ENCODE measurements around the gene FXYD3.

The FXYD3 gene

DNA sequence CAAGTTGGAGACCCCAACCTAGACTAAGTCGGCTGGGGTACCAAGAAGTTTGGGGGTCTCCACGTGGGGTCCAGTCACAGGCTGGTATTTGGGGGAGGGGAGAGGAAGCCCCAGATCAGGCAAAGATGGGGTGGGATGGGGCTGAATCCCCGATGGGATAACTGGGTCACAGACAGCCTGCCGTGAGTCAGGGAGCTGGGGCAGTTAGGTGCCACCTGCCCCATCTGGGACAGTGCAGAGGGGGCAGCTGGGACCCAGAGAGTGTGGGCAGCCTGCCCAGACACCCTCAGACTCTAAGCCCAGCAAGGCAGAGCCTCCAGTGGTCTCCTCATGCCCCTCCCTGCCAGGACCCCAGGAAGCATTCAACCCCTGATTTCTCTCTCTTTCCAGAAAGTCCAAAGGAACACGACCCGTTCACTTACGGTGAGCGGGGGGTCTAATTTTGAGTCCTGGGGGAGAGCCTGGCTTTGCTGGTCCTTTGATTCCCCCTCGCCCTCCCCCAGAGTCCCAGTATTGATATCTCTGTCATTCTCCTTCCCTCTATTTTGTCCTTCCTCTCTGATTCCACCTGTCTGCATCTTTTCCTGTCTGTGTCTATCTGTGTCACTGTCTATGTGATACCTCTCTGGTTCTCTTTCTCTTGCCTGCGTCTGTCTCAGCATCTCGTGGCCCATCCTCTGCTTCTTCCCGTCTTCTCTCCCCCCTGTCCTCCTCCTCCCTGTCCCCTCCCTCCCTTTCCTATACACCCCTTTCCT, 24.8 kb downstream of the FXYD3 start:
- Histone ChIP-seq H3K9me3 (ENCODE audit: insufficient read depth, low read depth, low read length) (no peaks in the 10 kb centered on the region), H3K27ac (ENCODE audit: low read length) (no peak overlapping the region), H3K27me3 (ENCODE audit: insufficient read depth, low read length) (peaks cover 46% of the 10 kb centered on the region), H3K9ac (ENCODE audit: low read depth, low read length) (no peak overlapping the region), H3K4me1 (ENCODE audit: insufficient read depth, low read length) (peaks cover 13% of the 10 kb centered on the region; the same call in 1 of the 2 replicates), H3K4me3 (ENCODE audit: low read length) (peak overlapping the region; percentile 6; the same call in 1 of the 2 replicates), H3K36me3 (ENCODE audit: insufficient read depth, low read depth, low read length) (no peaks in the 10 kb centered on the region)

DNA sequence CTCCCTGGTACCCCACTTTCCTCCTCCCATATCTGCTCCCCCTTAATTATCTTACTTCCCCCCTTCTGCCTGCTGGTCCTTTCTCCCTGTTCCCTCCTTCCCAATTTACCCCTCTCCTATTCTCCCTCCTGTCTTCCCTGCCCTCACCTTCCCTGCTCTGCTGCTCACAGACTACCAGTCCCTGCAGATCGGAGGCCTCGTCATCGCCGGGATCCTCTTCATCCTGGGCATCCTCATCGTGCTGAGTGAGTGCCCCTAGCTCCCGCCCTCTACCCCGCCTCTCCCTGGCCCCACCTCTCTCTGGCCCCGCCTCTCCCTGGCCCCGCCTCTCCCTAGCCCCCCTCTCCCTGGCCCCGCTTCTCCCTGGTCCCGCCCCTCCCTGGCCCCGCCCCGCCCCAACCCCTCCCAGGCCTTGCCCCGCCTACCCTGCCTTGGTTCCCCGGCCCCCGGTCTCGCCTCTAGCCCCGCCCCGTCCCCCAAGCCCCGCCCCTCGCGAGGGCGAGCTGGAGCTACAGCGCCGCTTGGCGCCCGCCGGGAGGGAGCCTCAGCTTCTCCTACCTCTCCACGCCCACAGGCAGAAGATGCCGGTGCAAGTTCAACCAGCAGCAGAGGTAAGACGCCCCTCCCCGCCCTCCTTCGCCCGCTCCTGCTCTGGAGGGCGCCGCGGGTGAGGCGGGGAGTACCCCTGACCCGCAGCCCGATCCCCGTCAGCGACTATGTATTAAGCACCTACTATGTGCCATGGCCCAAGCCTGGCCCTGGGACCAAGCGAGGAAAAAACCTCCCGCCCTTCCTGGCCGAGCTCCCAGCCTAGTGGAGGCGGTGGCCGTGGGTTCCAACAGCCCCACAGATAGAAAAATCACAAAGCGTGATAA, 25.6 kb downstream of the FXYD3 start:
- Histone ChIP-seq H3K36me3 (ENCODE audit: insufficient read depth, low read depth, low read length) (no peaks in the 10 kb centered on the region), H3K9me3 (ENCODE audit: insufficient read depth, low read depth, low read length) (no peaks in the 10 kb centered on the region), H3K4me1 (ENCODE audit: insufficient read depth, low read length) (peaks cover 13% of the 10 kb centered on the region; the same call in 1 of the 2 replicates), H3K4me3 (ENCODE audit: low read length) (peak overlapping the region; percentile 81), H3K9ac (ENCODE audit: low read depth, low read length) (peak overlapping the region; percentile 7; the same call in 1 of the 2 replicates), H3K27ac (ENCODE audit: low read length) (no peak overlapping the region), H3K27me3 (ENCODE audit: insufficient read depth, low read length) (peaks cover 46% of the 10 kb centered on the region)

DNA sequence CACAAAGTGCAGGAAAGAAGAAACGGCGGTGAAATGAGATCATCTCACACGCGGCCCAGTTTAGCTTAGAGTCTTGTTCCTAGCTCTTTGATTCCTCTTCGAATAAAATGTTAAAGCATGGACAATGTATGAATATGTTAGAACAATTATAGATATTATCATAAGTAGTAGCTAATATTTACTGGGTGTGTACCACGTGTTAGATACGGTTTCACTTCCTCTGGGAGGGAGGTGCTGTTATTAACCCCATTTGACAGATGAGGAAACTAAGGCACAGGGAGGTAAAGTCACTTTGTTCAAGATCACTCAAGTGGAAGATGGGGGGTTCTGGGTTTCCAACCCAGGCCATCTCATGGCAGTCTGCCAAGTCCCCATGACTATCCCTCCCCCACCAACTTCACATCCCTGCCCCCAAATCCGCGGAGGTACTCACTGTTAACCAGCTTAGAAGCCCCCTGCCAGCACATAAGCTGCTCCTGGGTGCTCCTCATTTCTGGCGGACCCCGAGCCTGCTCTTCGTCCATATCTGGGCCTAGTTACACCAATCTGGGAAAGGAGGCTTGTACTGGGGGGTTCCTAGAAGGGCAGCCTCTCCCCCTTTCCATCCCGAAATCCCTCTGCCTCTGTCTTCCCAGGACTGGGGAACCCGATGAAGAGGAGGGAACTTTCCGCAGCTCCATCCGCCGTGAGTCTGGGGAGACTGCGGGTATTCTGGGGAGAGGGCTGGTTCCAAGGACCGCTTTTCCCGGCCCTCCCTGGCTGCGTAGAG, 26.4 kb downstream of the FXYD3 start:
- Histone ChIP-seq H3K9me3 (ENCODE audit: insufficient read depth, low read depth, low read length) (no peaks in the 10 kb centered on the region), H3K27ac (ENCODE audit: low read length) (no peak overlapping the region), H3K9ac (ENCODE audit: low read depth, low read length) (peak overlapping the region; percentile 53; the same call in 1 of the 2 replicates), H3K27me3 (ENCODE audit: insufficient read depth, low read length) (peaks cover 46% of the 10 kb centered on the region), H3K36me3 (ENCODE audit: insufficient read depth, low read depth, low read length) (no peaks in the 10 kb centered on the region), H3K4me3 (ENCODE audit: low read length) (peak overlapping the region; percentile 81), H3K4me1 (ENCODE audit: insufficient read depth, low read length) (peaks cover 13% of the 10 kb centered on the region; the same call in 1 of the 2 replicates)

DNA sequence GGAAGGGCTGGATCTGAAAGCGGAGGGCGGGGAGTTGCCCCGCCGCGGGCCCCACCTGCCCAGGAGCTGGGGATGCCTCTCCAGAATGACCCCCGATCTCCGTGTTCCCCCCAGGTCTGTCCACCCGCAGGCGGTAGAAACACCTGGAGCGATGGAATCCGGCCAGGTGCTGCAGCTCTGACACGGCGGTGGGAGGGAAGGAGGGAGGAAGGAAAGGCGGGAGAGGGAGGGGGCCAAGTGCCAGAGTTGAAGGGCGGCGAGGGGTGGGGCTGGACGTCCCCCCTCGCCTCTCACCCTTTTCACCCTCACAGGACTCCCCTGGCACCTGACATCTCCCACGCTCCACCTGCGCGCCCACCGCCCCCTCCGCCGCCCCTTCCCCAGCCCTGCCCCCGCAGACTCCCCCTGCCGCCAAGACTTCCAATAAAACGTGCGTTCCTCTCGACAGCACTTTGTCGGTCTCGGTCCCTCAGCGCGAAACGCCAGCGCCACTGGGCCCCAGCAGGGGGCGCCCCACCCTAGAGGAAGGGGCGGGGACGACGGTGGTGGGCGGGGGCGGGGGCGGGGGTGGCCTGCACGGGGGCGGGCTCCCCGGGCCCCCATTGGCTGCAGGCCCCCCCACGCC, 27.1 kb downstream of the FXYD3 start:
- peaks cover 13% of the 10 kb centered on the region; the same call in 1 of the 2 replicates for H3K4me1 ChIP-seq (ENCODE audit: insufficient read depth, low read length)
- peaks cover 46% of the 10 kb centered on the region for H3K27me3 ChIP-seq (ENCODE audit: insufficient read depth, low read length)
- H3K9ac ChIP-seq (ENCODE audit: low read depth, low read length): peak overlapping the region; percentile 53; the same call in 1 of the 2 replicates
- H3K27ac ChIP-seq (ENCODE audit: low read length): no peak overlapping the region
- H3K9me3 ChIP-seq (ENCODE audit: insufficient read depth, low read depth, low read length): no peaks in the 10 kb centered on the region
- H3K4me3 ChIP-seq (ENCODE audit: low read length): peak overlapping the region; percentile 81
- no peaks in the 10 kb centered on the region for H3K36me3 ChIP-seq (ENCODE audit: insufficient read depth, low read depth, low read length)

DNA sequence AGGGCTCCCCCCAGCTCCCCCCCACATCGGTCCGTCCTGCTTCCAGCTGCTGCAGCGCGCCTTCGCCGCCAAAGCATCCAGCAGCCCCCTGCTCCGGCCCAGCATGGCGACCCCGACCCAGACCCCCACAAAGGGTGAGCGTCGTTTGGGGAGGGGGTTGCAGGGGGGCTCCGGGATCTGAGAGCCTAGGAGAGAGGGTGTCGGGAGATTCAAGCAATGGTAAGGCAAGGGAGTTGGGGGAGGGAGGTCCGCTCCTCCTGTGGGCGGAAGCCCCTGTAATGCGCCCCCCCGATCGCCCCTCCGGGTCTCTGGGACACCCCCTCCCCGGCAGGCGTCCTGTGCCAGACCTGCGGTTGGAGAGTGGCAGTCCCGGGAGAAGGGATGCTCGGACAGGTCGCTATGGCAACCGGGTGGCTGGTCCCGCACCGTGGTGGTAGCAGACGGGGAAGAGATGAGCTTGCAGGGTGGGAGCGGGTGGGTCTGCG, 27.6 kb downstream of the FXYD3 start, which contains the start of gene FXYD7:
TSS of gene FXYD7 (plus strand) at position 25 of the 485 bp plus-strand sequence. CDS start at position 104, 79 bp downstream.
- Histone ChIP-seq H3K36me3 (ENCODE audit: insufficient read depth, low read depth, low read length) (no peaks in the 10 kb centered on the region), H3K9ac (ENCODE audit: low read depth, low read length) (peak within 1 kb of the TSS; percentile 53; the same call in 1 of the 2 replicates), H3K27me3 (ENCODE audit: insufficient read depth, low read length) (peaks cover 46% of the 10 kb centered on the region), H3K4me3 (ENCODE audit: low read length) (peak within 1 kb of the TSS; percentile 81), H3K27ac (ENCODE audit: low read length) (no peak within 1 kb of the TSS), H3K9me3 (ENCODE audit: insufficient read depth, low read depth, low read length) (no peaks in the 10 kb centered on the region), H3K4me1 (ENCODE audit: insufficient read depth, low read length) (peaks cover 13% of the 10 kb centered on the region; the same call in 1 of the 2 replicates)

DNA sequence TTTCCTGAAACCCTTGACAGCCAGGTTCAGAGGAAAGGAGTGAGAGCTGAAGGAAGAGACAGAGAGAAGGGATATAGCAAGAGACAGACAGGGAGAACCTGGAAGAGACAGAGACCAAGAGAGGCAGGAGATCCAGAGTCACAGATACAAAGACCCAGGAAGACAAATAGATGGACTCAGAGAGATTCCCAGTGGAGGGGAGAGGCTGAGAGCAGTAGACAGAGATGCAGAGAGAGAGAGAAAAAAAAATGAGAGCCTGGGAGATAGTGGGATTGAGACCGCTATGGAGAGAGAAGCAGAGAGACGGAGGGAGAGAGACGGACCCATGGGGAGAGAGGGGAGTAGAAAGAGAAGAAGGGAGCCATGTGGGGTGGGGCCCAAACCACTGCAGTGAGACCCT, 28.2 kb downstream of the FXYD3 start:
- Histone ChIP-seq H3K4me3 (ENCODE audit: low read length) (peak overlapping the region; percentile 60), H3K27ac (ENCODE audit: low read length) (no peak overlapping the region), H3K9me3 (ENCODE audit: insufficient read depth, low read depth, low read length) (no peaks in the 10 kb centered on the region), H3K27me3 (ENCODE audit: insufficient read depth, low read length) (peaks cover 46% of the 10 kb centered on the region), H3K4me1 (ENCODE audit: insufficient read depth, low read length) (peaks cover 13% of the 10 kb centered on the region; the same call in 1 of the 2 replicates), H3K9ac (ENCODE audit: low read depth, low read length) (no peak overlapping the region), H3K36me3 (ENCODE audit: insufficient read depth, low read depth, low read length) (no peaks in the 10 kb centered on the region)

DNA sequence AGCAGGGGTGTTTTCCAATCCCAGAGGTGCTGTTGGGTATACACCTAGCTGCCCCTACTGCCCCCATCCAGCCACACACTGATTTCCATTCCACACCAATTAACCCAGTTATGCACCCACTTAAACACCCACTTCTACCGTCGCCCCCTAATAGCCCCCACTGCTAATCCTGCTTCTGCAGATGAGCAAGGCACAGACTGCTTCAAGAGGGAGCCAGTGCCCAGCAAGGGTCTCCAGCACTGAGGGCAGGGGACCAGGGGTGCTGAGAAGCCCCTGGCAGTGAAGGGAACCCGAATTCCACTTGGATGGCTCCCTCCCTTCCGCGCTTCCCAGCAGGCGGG, 28.6 kb downstream of the FXYD3 start:
- Histone ChIP-seq H3K36me3 (ENCODE audit: insufficient read depth, low read depth, low read length) (no peaks in the 10 kb centered on the region), H3K4me1 (ENCODE audit: insufficient read depth, low read length) (peaks cover 13% of the 10 kb centered on the region; the same call in 1 of the 2 replicates)

DNA sequence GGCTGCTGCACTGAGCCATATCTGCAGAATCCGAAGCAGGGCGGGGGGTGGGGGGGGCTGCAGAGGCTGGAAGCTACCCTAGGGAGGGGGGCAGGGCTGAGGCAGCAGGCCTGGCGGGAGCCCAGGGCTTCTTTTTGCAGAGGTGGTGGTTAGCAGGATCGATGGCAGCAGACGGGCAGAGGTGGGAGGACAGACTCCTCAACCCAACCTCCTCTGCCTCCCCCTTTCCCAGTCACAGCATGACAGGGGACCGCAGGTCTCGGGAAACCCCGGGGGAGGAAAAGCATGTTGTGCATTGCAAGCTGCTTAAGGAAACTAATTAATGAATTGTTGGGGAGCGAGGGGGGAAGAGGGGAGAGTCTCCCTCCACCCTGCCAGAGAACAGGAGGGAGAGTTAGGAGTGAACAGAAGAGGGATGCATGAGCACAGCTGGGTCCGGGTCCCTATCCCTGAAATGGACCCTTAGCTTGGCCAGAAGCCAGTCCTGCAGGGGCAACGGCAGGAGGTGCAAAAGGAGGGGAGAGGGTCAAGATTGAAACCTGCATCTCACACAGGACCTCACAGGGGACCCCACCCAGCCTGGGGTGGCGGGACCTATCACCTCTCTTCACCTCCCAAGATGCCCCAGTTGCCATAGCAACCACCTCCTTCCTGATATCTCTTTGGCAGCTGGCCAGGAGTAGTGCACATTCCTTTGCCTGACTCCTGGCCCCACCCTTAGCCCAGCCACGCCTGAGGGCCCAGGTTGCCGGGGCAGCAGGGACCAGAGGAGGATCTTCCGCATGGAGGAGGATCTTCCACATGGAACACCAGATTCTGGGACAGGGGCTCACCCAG, 29.2 kb downstream of the FXYD3 start:
- Histone ChIP-seq H3K4me3 (ENCODE audit: low read length) (peak overlapping the region; percentile 60; the same call in 1 of the 2 replicates), H3K9me3 (ENCODE audit: insufficient read depth, low read depth, low read length) (no peaks in the 10 kb centered on the region), H3K9ac (ENCODE audit: low read depth, low read length) (no peak overlapping the region), H3K36me3 (ENCODE audit: insufficient read depth, low read depth, low read length) (no peaks in the 10 kb centered on the region), H3K27ac (ENCODE audit: low read length) (no peak overlapping the region), H3K4me1 (ENCODE audit: insufficient read depth, low read length) (peaks cover 13% of the 10 kb centered on the region; the same call in 1 of the 2 replicates), H3K27me3 (ENCODE audit: insufficient read depth, low read length) (peaks cover 44% of the 10 kb centered on the region)

More for the DNA sequence above, 28.6 kb downstream of the FXYD3 start:
- no peak overlapping the region for H3K9ac ChIP-seq (ENCODE audit: low read depth, low read length)
- no peaks in the 10 kb centered on the region for H3K9me3 ChIP-seq (ENCODE audit: insufficient read depth, low read depth, low read length)
- H3K4me3 ChIP-seq (ENCODE audit: low read length): peak overlapping the region; percentile 60
- H3K27me3 ChIP-seq (ENCODE audit: insufficient read depth, low read length): peaks cover 46% of the 10 kb centered on the region
- H3K27ac ChIP-seq (ENCODE audit: low read length): no peak overlapping the region

DNA sequence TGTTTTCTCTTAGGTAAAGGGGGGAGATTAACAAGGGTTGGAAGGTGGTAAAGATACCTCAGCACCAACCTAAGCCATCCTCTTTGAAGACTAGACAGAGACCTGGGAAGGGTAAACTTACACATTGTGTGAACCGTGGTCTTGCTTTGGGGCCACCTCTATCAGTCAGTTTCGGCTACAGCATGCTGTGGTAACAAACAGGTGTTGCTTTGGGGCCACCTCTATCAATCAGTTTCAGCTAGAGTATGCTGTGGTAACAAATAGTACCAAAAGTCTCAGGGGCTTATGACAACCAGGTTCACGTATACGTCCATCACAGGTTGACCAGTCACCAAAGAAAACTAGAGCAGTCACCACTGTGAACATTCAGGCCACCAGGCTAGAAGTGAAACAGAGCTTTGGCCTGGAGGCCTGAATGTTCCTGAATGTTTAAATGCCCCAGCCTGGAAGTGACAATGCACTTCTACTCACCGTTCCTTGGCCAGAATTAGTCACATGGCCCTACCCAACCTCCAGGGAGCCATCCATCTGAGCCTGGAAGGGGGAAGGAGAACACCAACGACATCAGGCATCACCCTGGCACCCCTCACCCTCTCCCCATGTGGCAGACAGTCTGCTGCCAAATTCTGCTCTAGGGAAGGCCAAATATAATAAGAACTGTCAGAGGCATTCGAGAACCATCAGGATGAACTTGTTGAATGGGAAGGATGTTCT, 31.3 kb downstream of the FXYD3 start:
- Histone ChIP-seq H3K4me1 (ENCODE audit: insufficient read depth, low read length) (peaks cover 20% of the 10 kb centered on the region; the same call in 1 of the 2 replicates), H3K27ac (ENCODE audit: low read length) (no peak overlapping the region), H3K9me3 (ENCODE audit: insufficient read depth, low read depth, low read length) (no peaks in the 10 kb centered on the region), H3K9ac (ENCODE audit: low read depth, low read length) (no peak overlapping the region), H3K4me3 (ENCODE audit: low read length) (no peak overlapping the region), H3K27me3 (ENCODE audit: insufficient read depth, low read length) (peaks cover 28% of the 10 kb centered on the region), H3K36me3 (ENCODE audit: insufficient read depth, low read depth, low read length) (no peaks in the 10 kb centered on the region)

DNA sequence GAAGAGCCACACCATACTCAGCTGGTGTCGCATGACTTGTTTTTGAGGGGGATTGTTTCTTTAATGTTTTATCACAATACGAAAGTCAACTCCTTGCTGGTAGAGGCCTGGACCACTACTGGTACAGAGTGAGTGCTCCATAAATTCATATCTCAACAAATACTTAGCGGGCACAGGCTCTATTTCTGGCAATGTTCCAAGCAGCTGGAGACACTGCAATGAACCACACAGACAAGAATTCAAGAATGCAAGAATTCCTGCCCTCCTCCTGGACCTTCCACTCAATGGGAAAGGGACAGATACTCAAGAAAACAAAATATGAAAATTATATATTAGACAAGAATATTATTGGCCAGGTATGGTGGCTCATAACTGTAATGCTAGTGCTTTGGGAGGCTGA, 33.8 kb downstream of the FXYD3 start:
- no peak overlapping the region for H3K9ac ChIP-seq (ENCODE audit: low read depth, low read length)
- H3K27me3 ChIP-seq (ENCODE audit: insufficient read depth, low read length): peaks cover 22% of the 10 kb centered on the region
- no peaks in the 10 kb centered on the region for H3K36me3 ChIP-seq (ENCODE audit: insufficient read depth, low read depth, low read length)
- peaks cover 16% of the 10 kb centered on the region; the same call in 1 of the 2 replicates for H3K4me1 ChIP-seq (ENCODE audit: insufficient read depth, low read length)
- H3K4me3 ChIP-seq (ENCODE audit: low read length): no peak overlapping the region
- H3K27ac ChIP-seq (ENCODE audit: low read length): no peak overlapping the region
- no peaks in the 10 kb centered on the region for H3K9me3 ChIP-seq (ENCODE audit: insufficient read depth, low read depth, low read length)
